GM21619 (cell line): ENCODE data around the gene RBM20.
A peak's percentile ranks its signal among the peaks of the same experiment; 100 is the strongest.

Experiments
- ATAC-seq: cut with Tn5 transposase; IDR thresholded peaks from one replicate; pipeline ENCODE4 v1.9.1; 2021; ENCODE audit not compliant: unreplicated experiment

The RBM20 gene

DNA sequence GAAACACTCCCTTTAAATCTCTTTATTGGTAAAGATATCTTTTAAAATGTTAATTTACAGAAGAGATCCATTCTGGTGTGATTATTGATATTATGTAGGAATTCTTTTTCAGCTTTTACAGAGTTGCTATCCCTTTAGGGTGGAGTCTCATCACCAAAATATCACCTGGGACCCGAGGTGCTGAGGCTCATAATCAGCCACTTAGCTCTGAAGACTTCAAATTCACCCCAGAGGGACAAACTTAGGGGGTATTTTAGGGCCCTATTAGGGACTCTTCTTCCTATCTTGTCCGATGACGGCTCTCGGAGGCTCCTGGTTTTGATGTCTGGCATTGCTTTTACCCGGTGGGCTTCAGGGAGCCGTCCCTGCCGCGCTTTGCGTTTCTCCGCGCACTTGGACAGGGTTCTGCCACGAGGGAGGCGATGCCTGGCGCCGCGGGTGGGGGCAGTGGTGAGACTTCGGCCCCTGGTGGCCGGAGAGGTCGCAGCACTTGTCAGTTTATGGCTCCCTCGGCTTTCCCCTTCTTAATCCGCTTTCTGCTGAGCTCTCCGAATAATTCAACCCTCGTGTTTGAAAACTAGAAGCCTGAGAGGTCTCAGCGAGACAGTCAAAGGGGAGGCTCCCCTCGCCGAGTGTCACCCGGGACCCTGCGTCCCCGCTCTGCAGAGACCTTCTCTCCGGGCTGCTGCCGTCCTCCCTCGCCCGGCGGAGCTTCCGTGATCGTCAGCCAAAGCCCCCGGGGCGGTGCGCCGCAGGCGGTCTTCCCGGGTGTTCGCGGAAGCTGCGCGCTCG lies 27.8 kb downstream of the RBM20 start:
- peak; percentile 99 for ATAC-seq

DNA sequence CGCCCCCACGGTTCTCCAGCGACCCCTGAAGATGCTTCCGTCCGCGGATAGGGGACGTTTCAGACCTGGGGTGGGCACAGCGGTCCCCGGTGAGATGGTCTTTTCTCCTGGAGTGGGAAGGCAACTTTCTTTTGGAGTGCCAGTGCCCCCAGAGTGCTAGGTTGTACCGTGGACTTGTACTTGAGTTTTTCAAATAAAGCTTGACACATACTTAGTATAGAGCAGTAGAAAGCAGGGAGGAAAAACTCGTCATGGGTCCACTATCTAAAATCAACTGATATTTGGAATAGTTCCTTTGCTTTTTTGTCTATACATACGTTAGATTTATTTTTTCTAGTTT lies 28.4 kb downstream of the RBM20 start:
- ATAC-seq, result peak; percentile 27

DNA sequence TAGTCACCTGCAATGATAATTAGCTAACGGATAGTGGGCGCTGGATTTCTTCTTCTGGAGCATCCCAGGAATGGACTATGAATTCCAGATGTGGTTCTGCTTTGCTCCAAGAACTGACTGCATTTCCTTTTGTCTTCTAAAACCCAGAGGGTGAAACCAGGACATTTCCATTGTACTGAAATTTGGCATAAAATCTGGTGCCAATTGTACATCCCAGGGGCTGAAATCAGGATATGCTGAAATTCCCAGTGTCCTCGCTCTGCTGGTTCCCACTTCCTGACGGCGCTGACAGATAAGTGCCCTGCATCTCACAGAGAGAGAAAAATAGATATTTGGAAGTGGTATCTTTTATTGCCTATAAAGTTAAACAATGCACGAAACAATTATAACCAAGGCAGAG lies 31.9 kb downstream of the RBM20 start:
- ATAC-seq, result no peak

DNA sequence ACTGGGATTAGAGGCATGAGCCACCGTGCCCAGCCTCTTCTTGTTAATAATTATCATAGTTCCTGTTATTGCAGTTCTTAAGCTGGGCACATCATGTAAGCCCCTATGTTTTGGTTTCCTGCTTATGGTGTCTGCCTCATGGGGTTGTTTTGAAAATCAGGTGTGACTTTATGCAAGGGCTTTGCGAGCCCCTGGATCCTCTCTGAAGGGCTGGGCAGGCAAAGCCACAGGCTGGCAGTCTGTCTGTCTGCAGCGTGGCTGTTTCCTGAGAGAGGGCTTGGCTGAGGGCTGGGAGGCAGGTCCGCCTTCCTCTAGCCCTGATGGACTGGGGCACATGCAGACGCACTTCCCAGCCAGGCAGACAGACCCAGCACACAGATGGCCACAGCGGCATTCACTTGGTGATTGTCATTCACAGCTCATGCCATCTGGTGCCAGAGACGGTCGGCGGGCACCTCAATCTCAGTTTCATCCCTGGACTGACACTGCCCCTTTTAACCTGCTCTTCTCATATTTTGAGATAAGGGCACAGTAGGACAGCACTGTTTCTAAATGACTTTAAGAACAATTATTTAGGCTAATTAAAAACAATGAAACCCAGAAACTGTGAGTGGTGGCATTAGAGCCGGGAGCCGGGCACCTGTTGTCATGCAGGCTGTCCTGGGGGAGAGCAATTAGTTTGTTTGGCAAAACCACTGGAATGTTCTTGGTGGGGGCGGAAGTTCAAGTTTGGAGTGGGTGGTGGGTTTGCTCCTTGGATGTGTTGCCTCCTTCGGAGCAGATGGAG lies 35.5 kb downstream of the RBM20 start:
- no peak for ATAC-seq

DNA sequence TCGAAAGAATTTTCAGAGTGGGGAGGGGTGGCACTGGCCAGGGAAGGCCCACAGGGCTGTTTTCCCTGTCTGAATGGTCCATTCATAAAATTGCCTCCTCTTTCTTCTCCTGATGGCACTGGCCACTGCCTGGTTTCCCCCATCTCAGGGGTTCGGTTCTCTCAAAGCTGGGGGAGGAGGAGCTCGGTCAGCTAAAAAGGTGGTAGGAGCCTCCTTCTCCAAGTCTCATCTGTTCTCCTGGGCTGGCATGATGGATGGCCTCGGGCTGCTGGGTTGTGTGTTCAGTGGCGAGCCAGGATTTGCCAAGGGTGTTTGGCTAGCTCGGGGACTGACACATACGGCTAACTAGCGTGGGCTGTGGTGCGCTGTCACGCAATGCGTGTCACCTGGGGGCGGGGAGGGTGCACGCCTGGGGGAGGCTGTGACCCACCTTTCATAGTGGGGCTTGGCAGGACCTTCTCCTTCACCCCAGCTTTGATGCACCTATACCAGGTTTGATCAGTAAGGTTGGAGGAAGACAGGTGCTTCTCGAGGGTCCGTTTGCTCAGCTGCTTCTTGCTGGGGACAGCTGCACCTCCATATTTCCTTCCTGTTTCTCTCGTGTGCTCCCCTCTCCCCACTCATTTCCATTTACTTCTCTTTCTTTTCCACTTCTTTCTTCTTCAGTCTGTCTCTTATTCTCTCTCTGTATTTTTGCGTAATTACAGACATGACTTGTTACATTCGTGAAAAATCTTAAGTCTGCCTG lies 36.3 kb downstream of the RBM20 start:
- ATAC-seq, result no peak

DNA sequence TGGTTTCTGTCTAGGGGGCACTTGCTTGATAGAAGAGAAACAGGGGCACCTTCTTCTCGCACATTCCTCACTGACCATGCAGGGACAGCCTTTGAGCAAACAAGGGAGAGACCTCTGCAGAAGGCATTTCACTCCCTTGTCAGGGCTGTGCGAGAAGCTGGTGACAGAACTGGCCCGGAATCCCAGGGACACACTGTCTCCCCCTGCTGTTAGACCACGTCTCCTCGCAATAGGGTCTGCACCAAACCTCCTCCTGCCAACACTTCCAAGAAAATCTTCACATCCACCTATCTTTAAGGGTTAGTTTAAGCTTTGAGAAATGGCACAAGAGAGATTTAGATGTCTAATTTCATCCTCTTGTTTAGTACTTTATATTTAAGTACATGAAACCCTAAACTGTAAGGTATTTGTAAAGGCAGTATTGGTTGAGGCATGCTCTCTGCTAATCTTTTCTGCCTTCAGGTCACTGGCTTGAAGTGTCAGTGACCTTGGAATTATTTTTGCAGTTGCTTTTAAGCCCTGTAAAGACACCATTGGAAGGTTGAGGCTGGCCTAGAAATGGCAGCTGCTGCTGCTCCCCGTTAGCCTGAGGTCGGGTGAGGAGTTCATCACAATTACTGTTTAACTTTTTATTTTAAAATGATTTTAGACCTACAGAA lies 37.0 kb downstream of the RBM20 start:
- no peak for ATAC-seq

DNA sequence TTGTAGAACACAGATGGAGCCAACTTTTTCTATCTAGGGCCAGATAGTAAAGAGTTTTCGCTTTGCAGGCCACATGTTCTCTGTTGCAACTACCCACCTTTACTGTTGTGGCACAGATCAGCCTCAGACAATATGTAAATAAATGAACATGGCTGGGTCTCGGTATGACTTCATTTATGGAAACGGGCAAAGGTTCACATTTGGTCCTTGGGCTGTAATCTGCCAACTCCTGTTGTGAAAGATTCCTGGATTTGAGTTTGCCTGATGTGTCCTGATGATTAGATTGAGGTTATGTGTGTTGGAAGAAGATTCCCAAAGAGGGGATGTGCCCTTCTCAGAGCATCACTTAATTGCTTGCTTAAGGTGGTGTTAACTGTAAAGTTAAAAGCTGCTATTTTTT lies 38.2 kb downstream of the RBM20 start:
- no peak for ATAC-seq

DNA sequence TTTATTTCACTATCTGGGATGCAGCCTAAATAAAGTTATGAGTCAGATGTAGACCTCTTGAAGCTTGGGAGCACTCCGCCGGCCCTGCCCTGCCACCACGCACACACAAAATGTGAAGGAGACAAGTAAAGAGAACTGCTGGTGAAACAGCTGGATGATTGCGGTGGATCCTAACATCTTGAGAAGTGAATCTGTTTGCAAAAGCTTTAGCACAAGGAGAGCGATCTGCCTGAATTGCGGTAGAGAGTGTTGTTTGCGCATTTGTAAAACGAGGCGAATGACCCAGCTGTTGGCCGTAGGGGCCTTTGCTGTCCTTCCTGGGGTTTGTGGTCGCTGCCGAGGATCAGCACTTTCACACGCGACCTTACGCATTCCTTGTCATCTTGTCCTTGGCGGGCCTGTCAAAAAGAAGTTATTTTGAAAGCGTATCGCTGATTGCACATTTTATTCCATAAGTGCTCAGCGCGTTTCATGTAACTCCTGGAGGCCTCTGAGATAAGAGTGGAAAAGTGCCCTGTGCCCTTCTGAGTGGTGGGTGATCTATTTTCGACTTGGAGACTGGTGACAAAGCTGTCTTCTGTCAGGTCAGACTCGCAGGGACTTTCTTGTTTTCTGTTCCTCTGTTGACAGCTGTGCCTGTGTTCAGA lies 40.8 kb downstream of the RBM20 start:
- no peak for ATAC-seq

DNA sequence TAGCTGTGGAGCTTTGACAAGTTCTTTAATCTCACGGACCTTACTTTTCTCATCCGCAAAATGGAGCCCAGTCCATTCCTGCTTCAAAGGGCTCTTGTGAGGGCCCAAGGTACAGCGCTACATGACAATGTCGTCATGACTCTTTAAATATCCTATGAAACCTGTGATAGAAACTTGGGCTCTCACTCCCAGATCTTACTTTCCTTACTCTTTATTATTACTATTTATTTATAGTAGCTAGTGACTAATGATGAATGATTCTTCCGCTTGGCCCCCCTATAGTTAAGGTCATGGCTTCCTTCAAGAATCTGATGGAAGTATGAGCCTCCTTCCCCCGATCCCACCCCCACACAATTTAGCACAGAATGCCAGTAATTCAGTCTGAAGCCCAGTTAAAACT lies 41.9 kb downstream of the RBM20 start:
- no peak for ATAC-seq

DNA sequence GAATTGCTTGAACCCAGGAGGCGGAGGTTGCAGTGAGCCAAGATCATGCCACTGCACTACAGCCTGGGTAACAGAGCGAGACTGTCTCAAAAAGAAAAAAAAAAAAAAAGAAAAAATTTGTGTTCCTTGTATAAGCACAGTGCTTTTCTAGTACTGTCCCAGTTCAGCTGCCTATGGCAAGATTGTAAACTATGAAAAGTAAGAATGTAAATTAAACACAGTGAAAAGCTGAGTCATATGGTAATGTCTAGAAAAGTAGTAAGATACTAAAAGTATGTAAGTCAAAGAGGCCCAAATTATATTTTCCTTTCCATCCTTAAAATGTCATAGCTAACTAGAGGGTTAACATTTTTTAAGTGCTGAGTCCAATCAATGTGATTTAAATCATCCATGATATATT lies 42.8 kb downstream of the RBM20 start:
- no peak for ATAC-seq

DNA sequence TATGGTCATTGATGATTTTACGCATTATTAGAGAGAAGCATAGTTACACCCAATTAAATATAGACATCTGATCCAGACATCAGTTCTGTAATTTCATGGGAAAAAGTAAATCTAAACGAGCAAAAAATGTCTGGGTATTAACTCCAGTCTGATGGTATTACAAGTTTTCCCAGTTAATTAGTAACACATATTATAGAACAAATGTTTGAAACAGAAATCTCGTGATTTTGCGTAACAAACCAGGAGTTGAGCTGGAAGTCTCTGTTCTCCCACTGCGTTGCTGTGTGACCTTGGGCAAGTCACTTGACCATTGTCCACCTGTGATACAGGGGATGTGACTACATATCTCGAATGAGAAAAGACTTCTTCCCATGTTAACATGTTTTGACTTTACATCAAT lies 43.3 kb downstream of the RBM20 start:
- ATAC-seq, result no peak

DNA sequence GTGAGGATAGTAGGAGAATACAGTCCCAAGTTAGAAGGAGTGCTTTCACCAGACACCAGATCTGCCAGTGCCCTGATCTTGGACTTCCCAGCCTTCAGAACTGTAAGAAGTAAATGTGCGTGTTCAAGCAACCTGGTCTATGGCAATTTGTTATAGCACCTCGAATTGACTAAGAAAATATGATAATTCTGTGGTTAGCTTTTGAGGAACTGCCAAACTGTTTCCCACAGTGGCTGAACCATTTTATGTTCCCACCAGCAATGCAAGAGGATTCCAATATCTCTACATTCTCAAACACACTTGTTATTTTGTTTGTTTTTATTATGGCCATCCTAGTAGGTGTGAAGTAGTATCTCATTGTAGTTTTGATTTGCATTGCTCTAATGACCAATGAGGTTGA lies 47.0 kb downstream of the RBM20 start:
- no peak for ATAC-seq

DNA sequence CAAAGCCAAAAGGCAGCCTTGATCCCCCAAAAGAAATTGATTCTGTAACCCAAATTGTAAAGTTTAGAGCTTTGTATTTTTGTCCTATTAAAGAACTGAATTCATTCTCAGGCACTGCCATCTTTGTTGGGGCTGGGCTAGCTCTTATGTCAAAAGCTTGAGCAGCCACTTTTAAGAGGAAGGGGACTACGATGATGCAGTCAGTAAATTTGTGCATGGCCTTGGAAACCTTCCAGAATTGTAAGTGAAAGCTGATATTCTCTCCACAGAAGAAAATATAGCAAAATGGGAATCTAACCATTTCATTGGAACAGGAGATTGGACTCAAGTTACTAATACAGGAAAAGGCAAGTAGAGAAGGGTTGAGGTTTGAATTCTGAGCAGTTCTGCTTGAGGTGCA lies 50.1 kb downstream of the RBM20 start:
- ATAC-seq, result no peak

DNA sequence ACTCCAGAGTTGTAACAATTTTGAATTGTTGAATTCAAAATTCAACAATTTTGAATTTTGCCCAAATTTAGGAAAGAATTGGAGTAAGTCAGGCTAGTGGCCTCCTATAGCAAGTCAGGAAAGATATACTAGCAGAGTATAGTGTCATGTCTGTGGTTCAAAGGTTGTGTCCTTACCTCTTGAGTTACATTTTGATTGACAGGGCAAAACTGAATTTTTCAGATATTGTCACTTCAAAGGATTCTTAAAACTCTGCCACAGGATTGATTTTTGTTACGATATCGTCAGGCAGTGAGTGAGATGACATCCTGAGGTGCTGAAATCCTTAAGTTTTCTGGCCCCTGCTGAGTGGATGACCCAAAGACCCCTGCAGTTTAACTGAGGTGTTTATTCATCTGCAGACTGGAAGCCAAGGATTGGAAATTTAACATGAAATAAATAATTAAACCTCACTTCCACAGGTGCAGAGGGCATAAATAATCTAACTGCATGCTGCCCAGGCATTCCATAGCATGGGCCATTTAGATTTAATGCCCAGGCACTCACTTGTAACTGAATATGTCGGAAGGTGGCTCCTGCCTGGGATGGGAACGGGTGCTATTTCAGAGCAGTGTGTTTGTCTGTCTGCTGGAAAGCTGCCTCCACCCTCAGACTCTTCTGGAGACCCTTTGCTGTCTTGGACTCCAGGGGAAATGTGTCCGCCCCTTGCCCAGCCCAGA lies 50.8 kb downstream of the RBM20 start:
- no peak for ATAC-seq

DNA sequence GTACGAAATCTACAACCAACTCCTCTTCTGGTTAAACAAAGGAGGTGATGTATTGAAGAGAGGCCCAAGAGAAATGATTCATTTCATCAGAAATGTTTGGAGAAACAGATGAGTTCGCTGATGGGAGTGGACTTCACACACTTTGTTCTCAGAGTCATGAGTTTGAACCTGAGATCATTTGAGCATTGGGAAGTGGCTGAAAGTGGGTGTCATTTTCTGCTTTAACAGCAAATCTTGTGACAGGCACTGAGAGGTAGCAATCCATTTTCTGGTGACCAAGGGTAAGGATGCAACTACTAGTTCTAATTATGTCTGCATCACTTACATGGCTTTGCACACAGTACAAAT lies 51.4 kb downstream of the RBM20 start:
- no peak for ATAC-seq

DNA sequence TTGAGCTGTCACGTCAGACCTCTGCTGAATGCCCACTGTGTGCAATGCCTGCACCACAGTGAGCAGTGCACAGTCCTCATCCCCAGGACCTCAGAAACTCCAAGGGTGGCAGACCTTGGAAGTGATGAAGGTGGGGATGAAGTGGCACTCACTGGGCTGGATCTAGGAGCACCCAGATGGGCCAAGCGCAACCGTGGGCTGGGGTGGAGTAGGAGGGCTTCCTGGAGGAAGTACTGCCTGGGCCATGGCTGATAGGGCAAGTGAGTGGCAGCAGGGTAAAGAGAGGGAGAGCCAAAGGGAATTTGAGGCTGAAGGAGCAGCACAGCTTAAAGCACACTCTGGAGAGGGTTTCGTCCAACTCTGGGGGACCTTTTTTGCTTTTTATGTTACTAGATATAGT lies 52.3 kb downstream of the RBM20 start:
- ATAC-seq, result no peak

DNA sequence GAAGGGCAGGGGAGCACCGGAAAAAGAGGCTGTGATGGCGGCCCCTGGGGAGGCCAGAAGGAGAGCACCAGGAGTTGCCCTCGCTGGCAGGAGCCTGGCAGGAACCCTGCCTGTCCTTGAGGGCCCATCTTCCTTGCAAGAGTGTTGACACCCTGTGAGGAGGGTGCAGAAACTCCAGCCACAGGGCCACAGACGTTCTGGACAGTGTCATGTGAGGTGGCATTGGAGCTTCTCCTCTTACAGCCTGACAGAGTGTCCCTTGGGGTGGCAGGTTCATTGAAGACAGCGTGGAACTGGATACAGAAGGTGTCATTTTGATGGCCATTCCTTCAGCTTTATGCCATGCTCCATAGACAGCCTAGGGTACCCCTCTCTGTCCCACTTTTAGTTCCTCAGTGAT lies 54.2 kb downstream of the RBM20 start:
- no peak for ATAC-seq

DNA sequence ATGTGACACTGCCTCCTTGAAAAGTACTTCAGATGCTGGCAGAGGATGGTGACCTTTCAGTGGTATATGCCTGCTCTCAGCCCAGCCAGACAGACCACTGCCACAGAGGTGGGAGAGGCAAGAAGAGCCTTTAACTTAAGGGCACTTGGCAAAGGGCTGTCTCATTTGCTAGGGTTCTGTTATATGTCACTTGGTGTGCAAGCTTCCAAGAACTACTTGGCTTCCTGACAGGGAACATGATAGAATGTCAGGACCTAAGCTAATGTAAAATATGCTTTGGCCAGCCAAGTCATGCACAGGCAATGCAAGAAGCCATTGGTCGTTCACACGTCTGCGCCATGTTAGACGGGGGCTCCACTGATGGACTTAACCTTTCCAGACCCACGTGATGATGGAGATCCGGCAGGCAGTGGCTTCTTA lies 54.7 kb downstream of the RBM20 start:
- no peak for ATAC-seq

DNA sequence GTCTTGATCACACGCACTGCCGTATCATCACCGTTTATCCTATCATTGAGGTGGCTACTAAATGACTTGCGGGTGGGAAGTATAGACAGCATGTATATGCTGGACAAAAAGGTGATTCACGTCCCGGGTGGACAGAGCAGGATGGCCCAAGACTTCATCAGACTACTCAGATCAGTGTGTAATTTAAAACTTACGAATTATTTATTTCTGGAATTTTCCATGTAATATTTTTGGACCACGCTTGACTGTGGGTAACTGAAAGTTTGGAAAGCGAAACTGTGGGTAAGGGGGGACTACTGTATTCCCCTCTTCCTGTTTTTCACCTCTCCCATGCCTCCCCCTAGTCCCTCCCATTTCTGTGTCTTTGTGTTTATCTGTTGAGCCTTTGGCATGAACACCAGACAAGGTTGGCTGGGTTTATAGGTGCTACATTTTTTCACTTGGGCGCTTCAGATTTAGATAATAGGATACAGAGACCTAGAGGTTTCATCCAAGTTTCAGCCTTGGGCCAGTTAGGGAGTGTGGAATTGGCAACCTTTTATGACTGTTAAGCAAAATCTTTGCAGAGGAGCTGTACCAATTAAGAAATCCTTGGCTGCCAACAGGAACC lies 55.8 kb downstream of the RBM20 start:
- ATAC-seq, result no peak
